T-helper 1 cell treated with Interleukin-12 subunit alpha and Interleukin-12 subunit beta and Interleukin-4 antibody, amounts not matched to agents 30 ng/mL and 1 ng/mL, for 36 hours (primary cell): Measurements from ENCODE around the gene TEAD1. TPM values are rescaled to one million over a fixed set of nuclear protein-coding genes. Genes with fewer than 3 reads are reported as not detected.

Source experiments
- intact Hi-C: fragments of 100-400 bp; cut with micrococcal nuclease; formaldehyde crosslinking; loops from one replicate; pipeline ENCODE4 v1.15.1; 2024
- total RNA-seq: library from RNA; stranded (reverse); gene quantifications from 2 replicates; pipeline ENCODE4 v1.2.3, GENCODE V29; 2022

The TEAD1 gene
- total RNA-seq, 1 donor from 2014 or later = 0.25 TPM

- intact Hi-C loops = no loop called here
Observed at GRCh38 chr11:12761029-12761428, 86.8 kb downstream of the TEAD1 start.

DNA sequence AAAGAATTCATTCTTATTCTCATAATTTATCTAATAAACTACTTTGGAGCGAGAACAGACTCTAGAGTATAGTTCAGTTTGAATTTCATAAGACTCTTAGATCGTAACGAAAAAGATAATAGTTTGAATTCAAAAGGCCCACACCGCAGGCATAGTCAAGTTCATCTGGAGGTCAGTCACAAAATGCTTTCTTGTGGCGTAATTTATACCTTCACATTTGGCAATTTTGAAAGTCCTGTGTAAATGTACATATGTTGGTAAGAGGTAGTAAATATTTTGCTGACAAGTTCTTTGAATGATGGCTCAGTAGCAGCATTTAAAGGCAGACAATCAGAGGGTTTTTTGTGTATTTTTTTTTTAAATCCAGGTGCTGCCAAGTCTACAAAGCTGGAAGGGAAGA lies 88.1 kb downstream of the TEAD1 start:
- intact Hi-C loops = no loop called here

GRCh38 chr11:12762696-12763324 lies 88.6 kb downstream of the TEAD1 start:
- intact Hi-C loops = no loop called here

DNA sequence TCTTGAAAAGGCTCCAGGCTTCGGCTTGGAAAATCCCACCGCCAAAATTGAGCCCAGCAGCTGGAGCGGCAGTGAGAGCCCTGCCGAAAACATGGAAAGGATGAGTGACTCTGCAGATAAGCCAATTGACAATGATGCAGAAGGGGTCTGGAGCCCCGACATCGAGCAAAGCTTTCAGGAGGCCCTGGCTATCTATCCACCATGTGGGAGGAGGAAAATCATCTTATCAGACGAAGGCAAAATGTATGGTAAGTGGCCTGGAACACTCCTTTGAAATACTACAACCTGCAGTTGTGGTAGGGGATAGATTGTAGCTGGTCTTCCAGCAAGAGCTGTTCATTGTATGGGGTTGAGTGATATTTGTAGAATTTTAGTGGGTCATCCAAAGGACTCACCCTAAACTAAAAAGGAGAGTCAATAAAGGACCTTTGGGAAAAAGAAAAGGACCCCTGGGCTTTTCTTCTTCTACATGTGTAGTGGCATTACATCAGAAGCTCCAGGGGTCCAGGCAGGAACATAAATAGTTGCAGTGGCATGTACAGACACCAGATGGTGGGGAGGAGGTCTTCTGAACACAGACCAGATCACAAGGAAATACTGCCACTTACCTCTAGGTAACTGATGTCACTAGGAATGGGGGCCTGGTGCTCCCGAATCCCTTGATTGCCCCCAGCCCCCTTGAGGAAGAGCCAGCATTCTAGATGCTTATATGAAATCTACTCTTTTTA lies 90.1 kb downstream of the TEAD1 start:
- intact Hi-C loops = no loop called here

GRCh38 chr11:12765428-12765827 lies 91.2 kb downstream of the TEAD1 start:
- intact Hi-C loops = no loop called here

DNA sequence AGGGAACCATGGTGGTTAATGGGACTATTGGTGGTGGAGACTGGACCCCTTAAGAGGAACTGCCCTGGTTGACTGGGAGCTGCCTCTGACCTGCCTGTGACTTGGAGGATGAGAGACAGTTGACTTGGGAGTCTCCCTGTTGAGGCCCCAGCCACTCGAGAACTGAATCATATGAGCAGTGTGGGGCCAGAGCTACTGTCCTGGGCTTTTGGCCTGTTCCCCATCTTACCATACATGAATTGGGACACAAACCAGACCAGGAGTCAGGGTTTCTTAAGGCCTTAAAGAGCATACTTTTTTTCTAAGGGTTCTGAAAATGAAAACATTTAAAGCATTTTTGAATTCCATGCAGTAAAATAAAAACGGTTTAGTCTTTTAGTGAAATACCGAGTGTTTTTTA lies 92.8 kb downstream of the TEAD1 start:
- intact Hi-C loops = no loop called here

- intact Hi-C loops = no loop called here
Observed at GRCh38 chr11:12767577-12767976, 93.4 kb downstream of the TEAD1 start.

DNA sequence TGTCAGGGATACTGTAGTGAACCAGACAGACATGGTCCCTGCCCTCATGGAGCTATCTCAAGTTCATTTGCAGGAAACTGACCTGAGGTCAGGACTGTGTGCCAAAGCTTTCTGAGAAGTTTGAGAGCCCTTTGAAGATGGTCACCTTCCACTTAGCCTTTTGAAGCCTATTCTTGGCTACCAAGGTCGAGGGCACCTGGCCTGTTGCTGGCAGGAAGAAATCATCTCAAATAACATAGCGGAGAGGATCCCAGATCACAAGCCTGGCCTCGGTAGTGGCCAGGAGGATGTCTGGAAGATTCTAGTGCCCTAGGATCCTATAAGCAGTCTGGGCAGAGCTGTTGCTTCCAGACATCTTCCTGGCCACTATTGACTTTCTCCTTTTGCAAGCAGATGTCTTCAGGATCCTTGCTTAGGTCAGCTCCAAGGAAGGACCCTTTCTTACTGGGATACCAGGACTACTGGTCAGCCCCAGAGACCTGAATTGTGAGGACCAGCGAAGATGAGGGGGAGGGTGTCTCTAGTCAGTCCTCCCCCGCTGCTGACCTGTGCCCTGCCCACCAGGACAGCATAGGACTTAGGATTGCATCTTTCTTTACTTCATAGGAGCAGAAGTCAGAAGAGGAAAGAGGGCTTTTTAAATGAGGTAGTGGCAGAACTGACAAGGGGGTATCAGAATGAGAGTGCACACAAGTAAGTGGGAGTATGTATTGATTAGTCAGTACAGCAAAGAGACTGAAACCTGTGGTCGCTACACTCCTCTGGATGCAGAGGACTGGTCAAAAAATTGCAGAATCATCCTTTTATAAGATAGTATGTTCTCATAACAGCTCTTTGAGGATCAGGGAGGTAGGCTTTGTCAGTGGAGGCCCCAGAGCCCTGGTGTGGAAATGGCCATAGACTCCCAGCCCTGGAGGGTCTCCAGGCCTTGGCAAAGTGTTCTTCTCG lies 94.8 kb downstream of the TEAD1 start:
- intact Hi-C loops = no loop called here

GRCh38 chr11:12769834-12770345 lies 95.7 kb downstream of the TEAD1 start:
- intact Hi-C loops = no loop called here

DNA sequence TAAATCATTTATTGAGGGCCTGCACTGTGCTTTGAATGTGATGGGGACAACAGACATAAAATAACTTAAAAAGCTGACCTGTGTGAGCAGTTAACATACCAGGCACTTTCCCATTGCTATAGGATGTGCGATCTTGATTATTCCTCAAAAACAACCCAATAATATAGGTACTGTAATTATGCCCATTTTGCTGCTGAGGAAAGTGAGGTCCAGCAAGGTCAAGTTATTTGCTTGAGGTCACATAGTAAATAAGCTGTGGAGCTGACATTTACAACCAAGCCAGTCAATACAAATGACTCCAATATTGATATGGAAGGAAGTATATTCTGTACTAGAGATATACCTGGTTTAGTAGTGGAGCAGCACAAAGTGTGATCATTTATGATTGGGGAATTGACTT lies 96.2 kb downstream of the TEAD1 start:
- intact Hi-C loops = no loop called here

DNA sequence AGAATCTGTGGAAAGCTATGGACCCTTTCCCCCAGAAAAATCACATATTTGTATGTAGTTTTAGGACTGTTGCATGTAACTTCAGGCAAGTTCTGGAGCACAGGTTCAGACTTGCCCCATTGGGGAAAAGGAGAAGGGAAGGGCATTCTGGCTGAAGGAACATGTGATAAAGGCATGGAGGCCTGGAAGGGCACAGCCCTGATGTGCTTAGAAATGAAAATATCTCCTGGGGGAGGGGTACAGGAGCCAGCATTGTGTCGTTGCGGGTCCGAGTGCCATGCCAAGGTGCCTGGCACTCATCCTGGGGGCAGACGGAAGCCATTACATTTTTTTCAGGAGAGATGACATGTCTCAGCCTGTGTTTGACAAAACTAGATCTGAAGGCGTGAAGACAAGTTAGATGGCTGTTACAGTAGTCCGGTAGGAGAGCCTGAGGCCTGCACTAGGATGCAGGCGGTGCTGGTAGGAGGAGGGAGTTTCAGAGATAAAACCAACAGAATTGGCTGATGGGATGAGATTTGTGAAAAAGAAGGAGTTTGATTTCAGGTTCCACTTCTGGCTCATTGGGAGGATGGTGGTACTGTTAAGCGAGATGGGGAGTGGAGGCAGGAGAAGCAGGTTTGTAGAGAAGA lies 96.9 kb downstream of the TEAD1 start:
- intact Hi-C loops = no loop called here

GRCh38 chr11:12771875-12772274 lies 97.7 kb downstream of the TEAD1 start:
- intact Hi-C loops = no loop called here

- intact Hi-C loops = no loop called here
Observed at GRCh38 chr11:12772324-12772723, 98.1 kb downstream of the TEAD1 start.

DNA sequence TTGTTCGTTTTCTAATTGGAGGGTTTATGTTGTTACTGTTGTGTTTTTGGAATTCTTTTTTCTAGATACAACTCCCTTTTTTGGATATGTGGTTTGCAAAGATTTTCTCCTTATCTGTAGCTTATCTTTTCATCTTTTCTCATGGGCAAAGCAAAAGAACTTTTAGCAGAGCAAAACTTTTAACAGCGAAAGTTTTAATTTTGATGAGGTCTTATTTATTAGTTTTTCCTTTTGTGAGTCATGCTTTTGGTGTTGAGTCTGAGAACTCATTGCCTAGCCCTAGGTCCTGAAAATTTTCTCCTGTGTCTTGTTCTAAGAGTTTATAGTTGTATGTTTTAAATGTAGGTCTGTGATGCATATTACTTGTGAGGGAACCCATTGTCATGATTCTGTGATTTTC lies 99.4 kb downstream of the TEAD1 start:
- intact Hi-C loops = no loop called here

DNA sequence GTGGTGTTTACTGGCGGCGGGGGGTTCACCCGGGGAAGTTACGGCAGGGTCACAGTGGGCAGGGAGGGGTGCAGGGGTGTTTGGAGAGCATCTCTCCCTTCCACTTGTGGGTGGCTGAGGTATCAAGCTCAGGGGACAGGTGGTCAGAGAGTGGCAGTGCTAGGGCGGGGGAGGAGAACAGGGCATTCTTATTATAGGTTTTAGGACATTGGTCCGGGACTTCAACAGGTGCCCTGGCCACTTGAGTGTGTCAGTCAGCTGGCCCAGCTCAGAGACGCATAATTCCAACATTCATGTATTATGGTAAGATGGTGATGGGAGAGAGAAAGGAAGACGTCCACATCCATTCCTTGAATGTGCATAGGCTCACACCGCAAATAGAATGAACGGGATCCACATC lies 101.7 kb downstream of the TEAD1 start:
- intact Hi-C loops = no loop called here

DNA sequence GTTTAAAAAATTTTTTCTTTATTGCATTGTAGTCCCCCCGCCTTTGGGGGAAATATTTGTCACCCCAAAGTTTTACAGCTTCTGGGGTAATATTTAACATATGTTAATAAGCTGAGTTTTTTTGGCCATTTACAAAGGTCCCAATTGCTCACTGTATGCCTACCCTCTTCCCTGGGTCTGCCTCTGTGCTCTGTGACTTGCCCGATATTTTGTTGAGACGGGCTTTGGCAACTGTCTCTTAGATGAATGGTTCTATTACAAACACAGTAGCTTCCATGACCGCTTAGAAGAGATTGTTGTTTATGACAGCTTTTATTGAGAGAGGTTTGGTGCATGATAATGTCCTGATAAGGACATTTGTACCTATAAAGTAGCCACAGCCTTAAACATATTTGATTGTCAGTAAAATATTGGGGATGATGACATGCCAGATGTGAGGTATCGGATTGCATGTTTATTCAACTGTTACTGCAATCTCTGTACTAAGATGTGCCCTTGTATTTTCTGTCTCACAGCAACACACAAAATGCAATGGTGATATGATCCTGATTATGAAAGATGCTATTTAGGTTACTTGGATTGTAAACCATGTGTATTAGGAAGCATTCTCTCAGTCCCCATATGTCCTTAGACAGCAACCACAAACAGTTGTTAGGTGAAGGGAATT lies 103.1 kb downstream of the TEAD1 start:
- intact Hi-C loops = no loop called here

DNA sequence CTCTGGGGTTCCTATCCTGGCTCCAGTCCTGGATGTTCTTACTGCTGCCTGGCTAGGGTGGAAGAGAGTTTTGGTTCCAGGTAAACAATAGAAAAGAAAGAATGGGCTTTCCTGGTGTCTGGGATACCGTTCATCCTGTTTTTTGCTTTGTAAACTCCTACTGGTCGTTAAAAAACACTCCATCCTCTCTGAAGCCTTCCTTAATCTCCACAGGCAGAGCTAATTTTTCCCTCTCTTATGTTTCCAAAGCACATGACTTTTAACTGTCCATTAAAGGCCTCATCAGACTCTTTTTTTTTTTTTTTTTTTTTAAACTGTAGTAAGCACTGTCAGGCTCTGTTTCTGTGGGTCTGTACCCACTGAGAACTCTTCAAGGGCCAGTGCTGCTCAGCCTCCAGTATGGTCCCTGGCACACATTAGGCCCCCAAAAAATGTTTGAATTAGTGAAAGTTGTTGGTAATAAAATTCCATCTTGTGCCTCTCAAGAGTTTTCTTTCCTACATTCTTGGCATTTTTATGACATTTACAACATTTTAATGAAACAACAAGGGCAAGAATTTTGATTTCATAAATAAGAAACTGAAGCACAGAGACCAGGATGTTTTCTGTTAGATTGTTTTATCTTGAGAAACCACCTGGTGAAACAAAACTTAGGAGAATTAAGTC lies 104.2 kb downstream of the TEAD1 start:
- intact Hi-C loops = no loop called here

DNA sequence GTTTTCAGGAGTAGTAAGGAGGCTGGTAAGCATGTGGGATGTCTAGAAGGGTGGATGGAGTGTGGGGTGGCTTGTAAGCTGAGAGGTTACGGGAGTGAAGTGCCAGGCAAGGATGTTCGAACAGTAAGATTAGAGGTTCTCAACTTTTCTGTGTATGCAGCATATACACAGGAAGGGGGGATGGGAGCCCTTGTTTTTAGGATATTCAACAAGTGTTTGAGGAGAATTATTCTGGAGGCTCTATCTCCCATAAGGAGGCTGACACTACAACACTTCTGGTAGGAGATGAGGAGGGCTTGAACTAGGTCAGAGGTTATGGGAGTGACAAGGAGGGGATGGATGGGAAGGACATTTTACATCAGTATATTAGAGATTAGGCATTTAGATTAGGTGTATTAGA lies 109.5 kb downstream of the TEAD1 start:
- intact Hi-C loops = no loop called here

DNA sequence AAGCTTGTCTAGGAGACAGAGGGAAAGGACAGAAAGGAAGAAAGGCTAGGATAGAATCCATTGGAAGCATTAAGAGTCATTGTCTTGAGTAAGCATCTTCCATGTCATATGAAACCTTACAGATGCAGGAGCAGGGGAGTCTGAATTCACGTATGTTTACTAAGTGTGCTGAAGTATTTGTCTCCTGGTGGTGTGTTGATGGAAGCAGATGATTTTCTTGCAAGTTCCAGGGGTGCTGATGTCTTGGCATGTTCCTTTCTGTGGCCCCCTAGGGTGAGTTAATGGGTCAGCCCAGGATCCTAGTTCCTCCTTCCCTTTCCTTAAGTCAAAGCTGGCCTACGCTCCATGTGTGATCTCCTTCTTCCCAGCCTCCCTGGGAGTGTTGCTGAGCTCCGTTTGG lies 110.2 kb downstream of the TEAD1 start:
- intact Hi-C loops = no loop called here

GRCh38 chr11:12784987-12785386 lies 110.8 kb downstream of the TEAD1 start:
- intact Hi-C loops = no loop called here
